Lung (tissue), 12 donors: ENCODE measurements around the gene SPDYC. TPM values are rescaled to one million over a fixed set of nuclear protein-coding genes. Genes with fewer than 3 reads are reported as not detected.

Experiments used
- ATAC-seq: fragments of 200-7000 bp; cut with Tn5 transposase; one replicate; pipeline ENCODE4 v1.9.1; 2020; ENCODE audit warnings: moderate number of reproducible peaks; ENCODE audit not compliant: insufficient read depth, low FRiP score
- DNase-seq, 3 donors: peaks; one replicate each; pipeline ENCODE4 v3.0.0-alpha.2; 2013 to 2017
- H3K27ac ChIP-seq, 2 donors: one replicate each; pipeline ENCODE4 v1.5.1; 2013; ENCODE audit warnings: mild to moderate bottlenecking in 2 of 2, moderate library complexity in 2 of 2, control low read depth in 1 of 2, inconsistent platforms in 1 of 2, low read depth in 1 of 2, low read length in 1 of 2
- H3K27me3 ChIP-seq, 3 donors: one replicate each; pipeline ENCODE4 v1.5.1; 2013; ENCODE audit warnings: low read length in 2 of 3; ENCODE audit not compliant: control insufficient read depth in 3 of 3, insufficient read depth in 3 of 3
- H3K36me3 ChIP-seq, 4 donors: one replicate each; pipeline ENCODE4 v1.5.1; 2013; ENCODE audit warnings: low read length in 4 of 4, mild to moderate bottlenecking in 1 of 4, moderate library complexity in 1 of 4; ENCODE audit not compliant: control insufficient read depth in 4 of 4, insufficient read depth in 4 of 4
- H3K4me1 ChIP-seq, 5 donors: one replicate each; pipeline ENCODE4 v1.5.1; 2013; ENCODE audit warnings: low read length in 5 of 5, mild to moderate bottlenecking in 2 of 5, moderate library complexity in 1 of 5; ENCODE audit not compliant: control insufficient read depth in 5 of 5, insufficient read depth in 5 of 5
- H3K4me3 ChIP-seq: one replicate; pipeline ENCODE4 v1.5.1; 2013; ENCODE audit warnings: mild to moderate bottlenecking, control low read depth, moderate library complexity
- H3K9ac ChIP-seq, 2 donors: one replicate each; pipeline ENCODE4 v1.5.1; 2013; ENCODE audit warnings: low read length in 2 of 2, control low read depth in 1 of 2; ENCODE audit not compliant: insufficient read depth in 1 of 2
- H3K9me3 ChIP-seq, 4 donors: one replicate each; pipeline ENCODE4 v1.5.1; 2013; ENCODE audit warnings: low read length in 3 of 4, mild to moderate bottlenecking in 1 of 4, moderate library complexity in 1 of 4; ENCODE audit not compliant: control insufficient read depth in 4 of 4, insufficient read depth in 3 of 4
- WGBS, 2 donors: extraction: QIAGEN DNeasy Blood & Tissue Kit; methylation state at CpG; one replicate each; pipeline ENCODE4 v1.1.7; 2013; 5-methylcytosine and 5-hydroxymethylcytosine counted together
- polyA plus RNA-seq, 2 donors: library from polyadenylated mRNA; stranded (reverse); fragments of 200-250 nt; gene quantifications; one replicate each; pipeline ENCODE4 v1.2.1, GENCODE V29; 2013
- total RNA-seq, 2 donors: library from RNA; depleted of rRNA in 1 of 2; stranded (reverse); fragments of >200 nt in 1 of 2; gene quantifications; one replicate each; pipeline ENCODE4 v1.2.1, GENCODE V29; 2014 to 2021
- TF ChIP-seq, protein P1 (sequence below): IDR thresholded peaks from 2 replicates; pipeline ENCODE4 v1.5.1; 2012; ENCODE audit warnings: mild to moderate bottlenecking; ENCODE audit errors: control extremely low read depth, extremely low read depth
- donor health status: control.
- donor health status: control.
- donor health status: Bipolar disorder and iron deficiency.
- donor health status: healthy.
- donor health status: DM: yes; HTN: yes; CAD: no.

Gene SPDYC
- total and polyA plus RNA-seq, 4 donors, result not detected

DNA sequence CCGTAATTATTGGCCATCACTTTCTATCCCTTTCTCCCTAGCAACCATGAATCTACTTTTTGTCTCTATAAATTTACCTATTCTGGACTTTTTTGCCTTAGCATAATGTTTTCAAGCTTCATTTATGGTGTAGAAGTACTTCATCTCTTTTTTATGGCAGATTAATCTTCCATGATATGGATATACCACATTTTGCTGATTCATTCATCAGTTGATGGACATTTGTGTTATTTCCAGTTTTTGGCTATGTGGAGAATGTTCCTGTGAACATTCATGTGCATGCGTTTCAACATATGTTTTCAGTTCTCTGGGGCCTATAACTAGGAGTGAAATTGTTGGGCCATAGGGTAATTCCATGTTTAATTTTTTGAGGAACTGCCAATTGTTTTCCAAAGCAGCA, 24.5 kb downstream of the SPDYC start:
- WGBS, 2 donors, result 56 to 86% methylated on average over 2 of the region's 2 CpGs
- no peaks in the 10 kb centered on the region for H3K4me1 ChIP-seq
- H3K27ac ChIP-seq, result no peak overlapping the region
- no peak overlapping the region for H3K4me3 ChIP-seq
- TF ChIP-seq, protein P1, sequence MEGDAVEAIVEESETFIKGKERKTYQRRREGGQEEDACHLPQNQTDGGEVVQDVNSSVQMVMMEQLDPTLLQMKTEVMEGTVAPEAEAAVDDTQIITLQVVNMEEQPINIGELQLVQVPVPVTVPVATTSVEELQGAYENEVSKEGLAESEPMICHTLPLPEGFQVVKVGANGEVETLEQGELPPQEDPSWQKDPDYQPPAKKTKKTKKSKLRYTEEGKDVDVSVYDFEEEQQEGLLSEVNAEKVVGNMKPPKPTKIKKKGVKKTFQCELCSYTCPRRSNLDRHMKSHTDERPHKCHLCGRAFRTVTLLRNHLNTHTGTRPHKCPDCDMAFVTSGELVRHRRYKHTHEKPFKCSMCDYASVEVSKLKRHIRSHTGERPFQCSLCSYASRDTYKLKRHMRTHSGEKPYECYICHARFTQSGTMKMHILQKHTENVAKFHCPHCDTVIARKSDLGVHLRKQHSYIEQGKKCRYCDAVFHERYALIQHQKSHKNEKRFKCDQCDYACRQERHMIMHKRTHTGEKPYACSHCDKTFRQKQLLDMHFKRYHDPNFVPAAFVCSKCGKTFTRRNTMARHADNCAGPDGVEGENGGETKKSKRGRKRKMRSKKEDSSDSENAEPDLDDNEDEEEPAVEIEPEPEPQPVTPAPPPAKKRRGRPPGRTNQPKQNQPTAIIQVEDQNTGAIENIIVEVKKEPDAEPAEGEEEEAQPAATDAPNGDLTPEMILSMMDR, result no peak
- H3K36me3 ChIP-seq, result peaks cover 16 to 22% (median 18%) of the 10 kb centered on the region in 4 donors
- DNase-seq (no peak), ATAC-seq (no peak)
- no peak overlapping the region for H3K9ac ChIP-seq
- no peaks in the 10 kb centered on the region for H3K9me3 ChIP-seq
- H3K27me3 ChIP-seq, result no peaks in the 10 kb centered on the region

DNA sequence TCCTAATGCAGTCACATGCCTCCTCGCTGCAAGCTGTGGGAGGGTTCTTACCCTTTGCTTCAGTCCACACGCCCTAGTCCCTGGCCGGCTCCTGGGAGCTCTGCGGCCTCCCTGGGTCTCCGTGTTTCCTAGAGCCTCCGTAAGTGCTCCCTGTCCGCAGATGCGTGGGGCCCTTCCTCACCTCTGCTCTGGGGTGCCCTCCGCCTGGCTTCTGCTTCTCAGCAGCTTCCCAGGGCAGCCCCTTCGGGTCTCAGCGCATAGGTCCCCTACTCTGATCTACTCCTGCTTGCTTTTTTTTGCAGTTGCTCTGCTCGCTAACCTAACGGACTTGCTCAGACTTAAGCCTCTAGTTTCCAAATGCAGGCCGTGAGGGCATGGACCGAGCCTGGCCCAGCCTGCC, 34.1 kb downstream of the SPDYC start:
- 96 to 97% methylated on average over 15 of the region's 15 CpGs for WGBS, 2 donors
- TF ChIP-seq, protein P1, result no peak
- no peak overlapping the region for H3K4me3 ChIP-seq
- H3K4me1 ChIP-seq, result no peaks in the 10 kb centered on the region
- no peaks in the 10 kb centered on the region for H3K9me3 ChIP-seq
- ATAC-seq (no peak), DNase-seq (no peak)
- no peak overlapping the region for H3K27ac ChIP-seq
- H3K9ac ChIP-seq, result no peak overlapping the region
- H3K36me3 ChIP-seq, result peaks cover 20 to 54% (median 27%) of the 10 kb centered on the region in 4 donors
- no peaks in the 10 kb centered on the region for H3K27me3 ChIP-seq

DNA sequence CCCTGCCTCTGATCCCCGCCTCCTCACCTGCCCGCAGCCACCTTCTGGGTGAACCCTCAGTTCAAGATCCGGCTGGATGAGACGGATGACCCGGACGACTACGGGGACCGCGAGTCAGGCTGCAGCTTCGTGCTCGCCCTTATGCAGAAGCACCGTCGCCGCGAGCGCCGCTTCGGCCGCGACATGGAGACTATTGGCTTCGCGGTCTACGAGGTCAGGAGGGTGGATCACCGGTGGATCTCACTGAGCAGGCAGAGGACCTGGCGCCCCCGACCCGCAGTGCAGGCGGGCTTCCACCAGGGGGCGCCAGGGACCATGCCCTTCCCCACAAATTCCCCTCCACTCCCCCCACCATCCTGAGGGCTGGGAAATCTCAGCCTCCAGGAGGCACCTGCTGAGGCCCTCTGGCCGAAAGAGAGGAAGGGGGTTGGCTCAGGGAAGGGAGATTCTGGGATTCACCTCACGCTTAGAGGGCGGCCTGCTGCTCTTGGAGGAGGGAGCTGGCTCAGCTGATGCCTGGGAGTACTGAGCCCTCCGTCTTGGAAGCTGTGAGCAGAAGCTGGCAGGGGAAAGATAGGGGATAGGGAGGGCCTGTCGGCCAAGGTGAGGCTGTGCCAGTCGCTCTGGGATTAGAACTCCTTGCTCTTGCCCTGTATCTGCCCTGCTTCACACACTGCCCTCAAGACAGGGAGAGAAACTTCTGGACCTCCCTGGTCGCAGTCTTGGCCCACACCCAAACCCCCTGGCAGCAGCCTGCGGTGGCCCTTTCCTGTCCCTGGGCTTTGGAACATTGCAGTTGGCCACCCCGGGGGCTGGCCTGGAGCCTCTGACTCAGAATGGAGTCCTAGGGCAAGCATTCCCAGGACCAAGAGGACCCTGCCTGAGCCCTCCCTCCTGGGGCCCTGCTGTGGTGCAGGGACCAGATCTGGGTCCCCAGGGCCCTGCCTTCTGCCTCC, 34.9 kb downstream of the SPDYC start:
- TF ChIP-seq, protein P1, result peak; percentile 30
- Histone ChIP-seq H3K36me3 (peaks cover 18 to 59% (median 30%) of the 10 kb centered on the region in 4 donors), H3K27ac (no peak overlapping the region), H3K27me3 (no peaks in the 10 kb centered on the region), H3K9ac (no peak overlapping the region), H3K4me1 (no peaks in the 10 kb centered on the region), H3K9me3 (no peaks in the 10 kb centered on the region), H3K4me3 (no peak overlapping the region)
- WGBS, 2 donors, result 70 to 72% methylated on average over 33 to 38 of the region's 38 CpGs
- DNase-seq (peak in 1 of 3 donors; percentile 17), ATAC-seq (peak; percentile 48)
